Effector CD8-positive, alpha-beta T cell (primary cell): ENCODE results near the gene ZBP1.

Source experiments
- DNase-seq: peaks from one replicate; lab custom pipeline; 2025; lab: John Stamatoyannopoulos, UW

ZBP1 gene

DNA sequence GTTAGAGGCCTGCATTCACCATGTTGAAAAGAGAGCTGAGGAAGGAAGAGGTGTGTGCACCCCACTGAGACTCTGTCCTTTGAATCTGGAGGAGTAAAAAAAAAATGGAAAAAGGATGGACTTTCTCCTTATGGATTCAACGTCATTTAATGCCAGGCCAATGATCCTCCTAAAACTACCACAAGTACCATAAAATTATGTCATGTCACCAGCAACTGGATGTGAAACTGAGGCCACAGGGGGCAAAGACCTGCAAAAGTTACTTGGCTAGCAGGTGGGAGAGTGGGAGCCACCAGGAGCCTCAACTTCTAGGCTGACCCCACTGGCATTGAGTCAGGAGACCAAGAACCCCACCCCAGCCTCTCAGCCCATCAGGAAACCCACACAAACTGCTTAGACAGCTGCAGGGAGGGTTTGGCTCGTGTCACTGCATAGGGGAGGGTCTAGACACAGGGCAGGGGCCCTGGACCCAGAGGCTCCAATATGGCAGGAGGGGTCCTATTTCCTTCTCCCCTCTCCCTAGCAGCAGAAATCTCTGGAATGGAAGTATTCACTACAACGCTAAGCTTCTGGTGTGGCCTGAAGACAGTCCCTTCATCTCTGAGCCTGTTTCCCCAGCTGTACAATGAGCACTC lies 48.3 kb downstream of the ZBP1 start:
- no peak for DNase-seq

DNA sequence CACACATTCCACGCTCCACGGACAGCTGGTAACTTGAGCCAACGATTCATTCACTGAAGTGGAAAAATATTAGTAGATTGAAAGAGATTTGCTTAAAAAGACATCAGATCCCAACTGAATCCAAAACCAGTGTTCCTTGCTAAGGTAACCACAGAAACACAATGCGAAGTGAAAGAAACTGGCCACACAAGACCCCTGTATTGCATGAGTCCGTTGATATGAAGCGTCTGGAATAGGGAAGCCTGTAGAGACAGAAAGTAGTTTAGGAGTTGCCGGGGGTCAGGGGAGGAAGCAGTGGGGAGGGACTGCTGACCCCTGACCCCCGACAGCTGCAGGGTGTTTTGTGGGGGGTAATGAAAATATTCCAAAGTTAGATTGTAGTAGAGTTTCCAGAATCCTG lies 49.3 kb downstream of the ZBP1 start:
- DNase-seq = no peak

DNA sequence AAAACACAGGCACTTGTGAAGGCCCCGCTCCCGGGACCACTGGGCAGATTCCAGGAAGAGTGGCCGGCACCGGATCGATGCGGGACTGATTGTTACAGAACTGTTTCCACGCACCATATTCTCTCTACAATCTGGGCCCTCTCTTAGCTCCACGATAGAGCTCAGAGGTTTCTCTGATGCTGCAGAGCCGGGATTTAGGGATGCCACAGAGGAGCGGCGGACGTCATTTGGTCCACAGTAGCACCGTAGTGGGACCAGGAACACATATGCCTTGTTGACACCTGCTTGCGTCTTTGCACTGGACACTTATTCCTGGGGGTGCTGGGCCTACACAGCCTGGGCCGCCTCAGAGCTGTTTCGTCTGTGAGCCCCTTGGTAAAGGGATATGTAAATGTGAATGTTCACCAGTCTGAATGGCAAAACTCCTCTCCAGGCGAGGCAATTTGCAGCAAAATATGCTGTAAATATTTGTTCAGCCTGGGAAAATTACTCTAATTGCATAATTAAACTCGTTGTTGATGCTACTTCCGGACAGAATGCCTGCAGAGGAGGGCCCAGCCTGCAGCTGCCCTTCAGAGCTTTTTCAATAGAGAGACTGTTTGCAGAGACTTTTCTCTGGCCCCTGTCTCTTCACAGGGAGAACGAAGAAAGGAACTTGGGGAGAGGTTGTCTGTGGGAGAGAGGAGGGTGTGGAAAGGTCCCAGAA lies 49.9 kb downstream of the ZBP1 start:
- no peak for DNase-seq

DNA sequence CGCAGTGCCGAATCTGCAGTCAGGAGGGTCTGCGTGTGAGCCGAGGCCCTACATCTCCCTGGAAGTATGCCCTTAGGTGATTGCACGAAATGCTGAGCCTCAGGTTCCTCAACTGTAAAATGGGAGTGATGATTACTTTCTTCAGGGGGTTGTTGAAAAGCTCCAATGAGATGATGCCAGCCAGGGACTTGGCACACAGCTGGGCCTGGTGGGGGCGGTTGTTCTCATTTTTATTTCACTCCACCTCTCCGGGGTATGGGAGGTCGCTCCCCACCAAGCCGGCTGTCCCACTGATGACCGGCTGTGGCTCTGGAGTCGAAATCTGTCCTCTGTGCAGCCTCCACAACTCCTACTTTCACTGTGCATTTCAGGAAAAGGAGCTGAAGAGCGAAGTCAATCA lies 51.3 kb downstream of the ZBP1 start:
- no peak for DNase-seq

DNA sequence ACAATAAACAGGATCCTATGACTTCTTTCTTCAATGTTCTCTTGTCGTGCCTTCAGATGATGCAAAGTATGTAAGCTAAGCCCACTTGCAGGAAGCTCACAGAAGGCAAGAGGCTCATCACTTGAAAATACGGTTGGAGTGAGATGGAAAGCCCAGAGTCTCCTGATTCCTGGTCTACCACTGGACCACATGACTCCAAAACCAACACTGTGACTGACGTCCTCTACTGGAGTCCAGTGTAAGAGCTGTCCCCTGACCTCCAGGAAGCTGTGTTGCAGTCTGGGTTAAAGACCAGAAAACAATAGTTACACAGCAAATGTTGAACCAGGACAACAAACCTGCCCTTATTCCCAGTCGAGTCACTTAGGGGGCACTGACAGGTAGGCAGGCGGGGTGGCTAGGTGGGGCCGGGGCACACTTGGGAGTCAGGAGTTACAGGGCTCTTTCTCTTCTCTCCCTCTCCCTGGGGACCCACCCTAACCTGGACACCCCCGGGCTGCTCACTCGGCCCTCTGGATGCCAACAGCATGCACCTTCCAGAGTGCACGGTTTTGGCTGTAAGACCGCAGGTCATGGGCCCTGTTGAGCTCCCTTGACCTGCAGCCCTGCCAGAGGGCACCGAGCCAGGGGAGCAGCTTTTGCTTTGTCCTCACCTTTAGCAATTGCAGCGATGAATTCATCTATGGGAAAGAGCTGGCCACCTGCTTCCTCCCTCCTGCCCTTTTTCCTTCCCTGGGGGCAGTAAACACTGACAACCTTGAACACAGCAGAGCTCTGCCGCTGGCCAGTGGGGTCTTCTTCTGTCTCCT lies 51.9 kb downstream of the ZBP1 start:
- DNase-seq = no peak

DNA sequence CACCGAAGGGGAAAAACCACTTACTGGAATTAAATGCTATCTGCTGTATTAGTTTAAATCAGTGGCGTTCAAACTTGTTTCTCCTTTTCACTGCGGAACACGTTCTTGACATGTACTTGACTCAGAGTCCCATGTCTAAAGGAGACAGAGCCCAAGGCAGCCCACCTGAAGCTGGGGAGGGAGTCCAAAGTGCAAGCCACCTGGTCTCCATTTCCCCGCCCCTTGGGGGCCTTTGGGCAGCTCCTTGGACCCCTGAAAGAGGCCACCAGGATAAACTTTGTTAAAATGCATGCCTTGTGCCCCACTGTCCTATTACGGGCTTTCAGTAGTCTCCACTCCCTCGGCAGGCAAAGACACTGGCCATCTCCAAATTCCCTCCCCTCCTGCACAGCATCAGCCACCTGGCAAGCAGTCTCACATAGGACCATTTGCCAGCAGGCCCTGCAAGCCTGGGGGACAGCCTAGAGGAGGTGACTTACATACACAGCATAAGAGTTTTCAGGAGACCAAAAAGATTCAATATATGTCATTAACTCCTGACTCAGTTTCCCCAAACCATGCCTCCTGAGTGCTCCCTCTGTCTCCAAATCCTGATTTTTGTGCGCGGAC lies 52.7 kb downstream of the ZBP1 start:
- no peak for DNase-seq

DNA sequence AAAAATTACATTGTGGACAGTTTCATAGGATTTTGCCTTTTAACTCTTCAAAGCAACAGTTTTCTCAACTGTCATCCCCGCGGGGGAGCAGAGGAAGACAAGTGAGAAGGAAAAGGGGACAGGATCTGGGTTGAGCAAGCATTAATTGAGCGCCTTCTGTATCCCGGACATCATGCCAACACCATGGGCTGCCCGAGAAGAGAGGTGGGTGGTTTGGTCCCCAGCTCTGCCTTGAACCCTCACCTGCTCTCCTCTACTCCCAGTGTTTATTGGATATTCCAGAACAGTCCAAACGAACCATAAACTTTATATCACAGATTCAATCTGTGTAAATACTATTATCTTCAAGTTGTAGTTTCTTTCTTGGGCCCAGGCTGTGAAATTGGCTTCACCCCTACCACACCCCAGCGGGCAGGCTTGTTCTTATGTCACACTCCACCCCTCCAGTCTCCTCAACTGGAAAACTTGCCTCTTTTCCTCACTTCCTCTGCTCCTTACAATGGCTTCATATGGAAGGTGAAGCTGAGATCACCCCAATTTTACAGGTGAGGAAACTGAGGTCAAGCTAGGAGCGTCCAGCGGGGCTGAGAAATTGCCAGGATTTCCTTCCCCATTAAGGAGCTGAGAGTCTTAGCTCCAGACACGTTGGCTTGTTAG lies 53.3 kb downstream of the ZBP1 start:
- no peak for DNase-seq

DNA sequence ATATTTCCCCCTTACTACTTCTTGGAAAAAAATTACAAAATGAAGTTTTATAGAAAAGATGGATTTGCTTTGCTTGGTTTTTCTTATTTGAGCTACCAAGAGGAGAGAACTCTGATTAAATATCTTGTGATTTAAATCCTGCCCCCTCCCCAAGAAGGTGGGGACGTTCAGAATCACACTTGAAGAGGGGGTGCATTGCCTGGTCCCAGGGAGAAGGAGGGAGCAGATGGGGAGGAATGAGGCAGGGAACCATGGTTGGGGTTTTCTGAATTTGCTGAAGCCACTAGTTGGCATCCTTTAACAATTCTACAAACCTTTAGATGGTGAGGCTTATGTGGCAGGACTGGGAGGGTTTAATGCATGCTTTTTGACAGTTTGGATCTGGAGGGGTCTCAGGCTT lies 53.8 kb downstream of the ZBP1 start:
- DNase-seq = no peak

DNA sequence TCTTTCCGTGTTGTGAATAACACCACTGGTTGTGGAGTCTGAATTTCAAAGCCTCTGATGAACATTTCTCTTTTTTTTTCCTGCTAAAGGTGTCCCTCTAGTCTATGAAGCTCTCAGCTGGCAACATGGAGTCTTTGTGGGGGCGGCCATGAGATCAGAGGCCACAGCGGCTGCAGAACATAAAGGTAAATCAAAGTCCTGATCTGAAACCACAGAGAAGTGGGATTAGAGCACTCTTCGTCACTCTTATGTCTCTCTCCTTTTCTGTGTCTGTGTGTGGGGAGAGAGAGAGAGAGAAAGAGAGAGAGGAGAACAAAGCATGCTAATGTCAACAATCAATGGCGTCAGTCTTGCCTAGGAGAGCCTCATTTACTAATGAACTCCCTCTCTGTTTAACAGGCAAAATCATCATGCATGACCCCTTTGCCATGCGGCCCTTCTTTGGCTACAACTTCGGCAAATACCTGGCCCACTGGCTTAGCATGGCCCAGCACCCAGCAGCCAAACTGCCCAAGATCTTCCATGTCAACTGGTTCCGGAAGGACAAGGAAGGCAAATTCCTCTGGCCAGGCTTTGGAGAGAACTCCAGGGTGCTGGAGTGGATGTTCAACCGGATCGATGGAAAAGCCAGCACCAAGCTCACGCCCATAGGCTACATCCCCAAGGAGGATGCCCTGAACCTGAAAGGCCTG lies 55.1 kb downstream of the ZBP1 start:
- DNase-seq = no peak

DNA sequence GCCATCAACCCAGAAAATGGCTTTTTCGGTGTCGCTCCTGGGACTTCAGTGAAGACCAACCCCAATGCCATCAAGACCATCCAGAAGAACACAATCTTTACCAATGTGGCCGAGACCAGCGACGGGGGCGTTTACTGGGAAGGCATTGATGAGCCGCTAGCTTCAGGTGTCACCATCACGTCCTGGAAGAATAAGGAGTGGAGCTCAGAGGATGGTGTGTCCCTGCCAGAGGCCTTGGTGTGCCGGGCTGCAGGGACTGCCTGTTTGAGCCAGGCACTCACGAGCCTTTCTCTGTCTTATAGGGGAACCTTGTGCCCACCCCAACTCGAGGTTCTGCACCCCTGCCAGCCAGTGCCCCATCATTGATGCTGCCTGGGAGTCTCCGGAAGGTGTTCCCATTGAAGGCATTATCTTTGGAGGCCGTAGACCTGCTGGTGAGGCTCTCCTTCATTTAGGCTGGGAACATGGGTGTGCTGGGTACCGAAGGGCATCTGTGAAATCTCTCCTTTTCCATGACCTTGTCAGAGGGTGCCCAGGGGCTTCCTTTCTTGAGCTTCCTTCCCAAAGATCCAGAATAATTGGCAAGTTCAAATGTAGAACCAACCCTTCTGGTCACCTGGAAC lies 55.9 kb downstream of the ZBP1 start:
- DNase-seq = no peak

DNA sequence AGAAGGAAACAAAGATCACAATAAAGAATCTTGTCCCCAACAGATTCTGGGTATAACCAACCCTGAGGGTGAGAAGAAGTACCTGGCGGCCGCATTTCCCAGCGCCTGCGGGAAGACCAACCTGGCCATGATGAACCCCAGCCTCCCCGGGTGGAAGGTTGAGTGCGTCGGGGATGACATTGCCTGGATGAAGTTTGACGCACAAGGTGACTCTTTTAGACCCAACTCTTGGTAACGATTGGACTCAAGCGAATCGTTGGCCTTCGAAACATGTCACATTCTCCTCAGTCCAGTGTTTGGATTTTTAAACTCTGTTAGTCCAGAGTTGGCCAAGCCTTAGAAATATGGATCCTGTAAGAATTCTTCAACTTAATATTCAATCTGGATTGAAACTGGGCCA lies 56.7 kb downstream of the ZBP1 start:
- DNase-seq = no peak

DNA sequence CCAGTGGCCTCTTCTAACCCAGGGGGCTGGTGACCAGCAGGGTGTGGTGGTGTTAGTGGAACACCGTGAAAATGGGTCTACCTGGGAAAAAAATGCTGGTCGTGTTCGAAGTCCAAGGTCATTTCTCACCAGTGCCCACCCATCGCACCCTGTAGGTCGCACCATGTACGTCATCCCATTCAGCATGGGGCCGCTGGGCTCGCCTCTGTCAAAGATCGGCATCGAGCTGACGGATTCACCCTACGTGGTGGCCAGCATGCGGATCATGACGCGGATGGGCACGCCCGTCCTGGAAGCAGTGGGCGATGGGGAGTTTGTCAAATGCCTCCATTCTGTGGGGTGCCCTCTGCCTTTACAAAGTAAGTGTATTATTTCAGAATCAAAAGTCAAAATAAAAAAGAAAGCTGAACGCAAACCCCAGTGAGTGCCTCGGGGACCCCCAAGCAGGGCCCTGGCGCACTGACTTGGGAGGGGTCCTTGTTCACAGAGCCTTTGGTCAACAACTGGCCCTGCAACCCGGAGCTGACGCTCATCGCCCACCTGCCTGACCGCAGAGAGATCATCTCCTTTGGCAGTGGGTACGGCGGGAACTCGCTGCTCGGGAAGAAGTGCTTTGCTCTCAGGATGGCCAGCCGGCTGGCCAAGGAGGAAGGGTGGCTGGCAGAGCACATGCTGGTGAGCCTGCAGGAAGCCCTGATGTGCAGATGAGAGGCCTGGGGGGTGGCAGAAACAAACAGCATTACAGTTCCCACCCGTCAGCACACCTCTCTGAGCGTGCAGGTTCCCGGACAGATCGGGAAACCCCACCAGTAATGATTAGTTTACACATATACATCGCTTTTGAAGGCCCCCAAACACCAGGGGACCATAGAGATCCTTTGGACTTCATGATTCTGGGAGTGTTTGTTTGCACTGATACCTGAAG lies 57.4 kb downstream of the ZBP1 start:
- no peak for DNase-seq

DNA sequence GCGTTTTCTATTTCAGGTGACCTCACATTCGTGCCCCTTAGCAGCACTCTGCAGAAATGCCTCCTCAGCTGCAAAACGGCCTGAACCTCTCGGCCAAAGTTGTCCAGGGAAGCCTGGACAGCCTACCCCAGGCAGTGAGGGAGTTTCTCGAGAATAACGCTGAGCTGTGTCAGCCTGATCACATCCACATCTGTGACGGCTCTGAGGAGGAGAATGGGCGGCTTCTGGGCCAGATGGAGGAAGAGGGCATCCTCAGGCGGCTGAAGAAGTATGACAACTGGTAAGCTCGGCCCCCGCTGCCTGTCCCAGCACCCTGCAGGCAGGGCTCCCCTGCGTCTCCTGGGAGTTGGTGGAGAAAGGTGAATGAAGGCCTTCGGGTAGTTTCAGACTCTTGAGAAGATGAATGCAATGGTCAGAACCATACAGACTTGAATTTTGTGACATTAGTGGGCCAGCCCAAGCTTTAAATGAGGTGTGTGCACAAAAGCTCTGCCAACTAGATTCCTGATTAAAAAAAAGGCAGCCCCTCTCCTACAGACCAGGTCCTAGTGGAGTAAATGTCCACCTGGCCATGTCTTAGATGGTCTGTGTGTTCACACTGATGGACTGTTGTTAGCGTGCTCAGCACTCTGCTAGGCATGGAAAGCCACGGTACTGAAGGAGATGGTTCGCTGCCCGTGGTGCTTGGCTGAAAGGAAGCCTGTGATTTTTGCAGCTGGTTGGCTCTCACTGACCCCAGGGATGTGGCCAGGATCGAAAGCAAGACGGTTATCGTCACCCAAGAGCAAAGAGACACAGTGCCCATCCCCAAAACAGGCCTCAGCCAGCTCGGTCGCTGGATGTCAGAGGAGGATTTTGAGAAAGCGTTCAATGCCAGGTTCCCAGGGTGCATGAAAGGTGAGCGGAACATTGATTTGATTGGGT lies 58.6 kb downstream of the ZBP1 start:
- no peak for DNase-seq

DNA sequence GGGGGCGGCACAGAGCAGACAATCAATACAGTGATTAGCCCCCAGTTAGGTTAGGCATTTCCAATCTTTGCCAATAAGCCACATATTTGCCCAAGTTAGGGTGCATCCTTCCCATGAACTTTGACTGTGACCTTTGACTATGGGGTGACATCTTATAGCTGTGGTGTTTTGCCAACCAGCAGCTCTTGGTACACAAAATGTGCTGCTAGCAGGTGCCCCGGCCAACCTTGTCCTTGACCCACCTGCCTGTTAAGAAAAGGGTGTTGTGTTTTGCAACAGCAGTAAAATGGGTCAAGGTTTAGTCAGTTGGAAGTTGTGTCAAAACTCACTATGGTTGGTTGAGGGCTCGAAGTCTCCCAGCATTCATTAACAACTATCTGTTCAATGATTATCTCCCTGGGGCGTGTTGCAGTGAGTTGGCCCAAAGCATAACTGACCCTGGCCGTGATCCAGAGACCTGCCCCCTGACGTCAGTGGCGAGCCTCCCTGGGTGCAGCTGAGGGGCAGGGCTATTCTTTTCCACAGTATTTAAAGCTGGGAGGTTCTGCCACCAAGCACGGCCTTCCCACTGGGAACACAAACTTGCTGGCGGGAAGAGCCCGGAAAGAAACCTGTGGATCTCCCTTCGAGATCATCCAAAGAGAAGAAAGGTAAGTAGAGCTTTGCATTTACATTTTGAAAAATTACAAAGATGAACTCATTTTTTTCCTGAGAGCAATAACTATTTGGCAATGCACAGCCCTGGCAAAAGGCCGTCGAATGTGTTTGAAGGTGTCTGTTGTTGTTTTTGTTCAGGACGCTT lies 59.5 kb downstream of the ZBP1 start, which contains the start of gene PCK1:
PCK1 (plus strand) TSS at position 557 of the 802 bp plus-strand sequence. CDS start 302 bp downstream, outside the sequence.
- no peak for DNase-seq

DNA sequence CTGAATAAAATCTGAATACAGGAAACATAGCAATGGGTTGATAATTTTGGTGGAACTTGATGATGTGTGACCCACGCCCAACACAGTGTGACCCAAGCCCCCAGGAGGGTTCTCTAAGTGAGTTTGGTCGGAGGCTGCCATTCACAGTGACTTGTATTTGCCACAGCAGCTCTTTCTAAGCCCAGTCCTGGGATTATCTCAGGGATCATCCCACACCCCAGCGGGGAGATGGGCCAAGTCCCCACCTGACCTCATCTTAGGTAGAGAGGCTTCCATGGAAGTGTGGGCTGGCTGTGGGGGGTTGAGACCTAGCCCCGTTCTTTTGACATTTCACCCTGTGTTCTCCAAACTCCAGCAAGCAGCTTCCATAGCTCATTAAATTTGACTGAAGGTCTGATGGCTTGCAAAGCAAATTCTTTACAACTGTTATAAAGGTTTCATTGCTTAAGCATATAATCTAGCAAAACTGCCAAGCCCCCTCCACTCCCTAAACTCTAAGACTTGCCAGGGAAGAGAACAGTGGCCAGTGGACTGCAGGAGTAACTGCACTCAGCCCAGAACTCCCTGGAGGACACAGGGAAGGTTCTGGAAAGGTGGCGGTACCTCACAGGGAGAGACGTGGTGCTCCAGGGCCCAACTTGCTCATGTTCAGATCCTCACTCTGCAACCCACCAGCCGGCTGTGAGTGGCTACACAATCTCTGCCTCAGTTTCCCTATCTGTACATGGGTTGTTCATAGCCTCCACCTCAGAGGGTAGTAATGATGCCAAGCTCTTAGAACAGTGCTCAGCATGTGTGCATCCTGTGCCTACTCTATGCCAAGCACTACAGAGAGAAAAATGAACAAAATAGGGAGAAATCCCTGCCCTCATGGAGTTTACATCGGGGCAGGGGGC lies 60.3 kb downstream of the ZBP1 start:
- no peak for DNase-seq

DNA sequence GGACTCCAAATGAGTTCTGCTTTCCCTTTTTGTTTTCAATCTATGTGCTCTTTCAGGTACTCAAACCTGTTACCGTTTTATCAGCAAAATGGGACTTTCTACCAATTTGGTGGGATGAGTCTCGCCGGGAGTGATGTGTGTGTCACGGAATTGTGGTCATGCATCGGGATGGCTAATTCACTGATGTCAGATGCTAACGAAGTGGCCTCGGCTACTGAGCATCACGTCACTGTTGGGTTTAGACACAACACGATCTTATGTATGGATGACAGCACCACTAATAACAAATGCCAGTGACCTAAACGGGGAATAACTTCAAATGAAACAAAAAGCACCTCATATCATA lies 61.0 kb downstream of the ZBP1 start:
- no peak for DNase-seq
